Activated CD4-positive, CD25-positive, alpha-beta regulatory T cell treated with anti-CD3 and anti-CD28 coated beads, Interleukin-2, amount 50 U/mL, for 72 hours (primary cell): ENCODE data around the gene CDK2AP2.
"Not testable (repeated sequence)": the region's sequence is repeated elsewhere in the genome, so short reads cannot be mapped to it uniquely, and the experiment has no call there.

ENCODE experiments used
- DNase-seq: peaks from one replicate; pipeline ENCODE4 v3.0.0; 2021

CDK2AP2 gene

GRCh38 chr11:67507864-67508485, at the start of gene CDK2AP2:
Gene CDK2AP2, minus strand, starts transcription at chr11:67508162. Its CDS starts 80 bp downstream, at chr11:67508082.
- DNase-seq = peak; percentile 96

DNA sequence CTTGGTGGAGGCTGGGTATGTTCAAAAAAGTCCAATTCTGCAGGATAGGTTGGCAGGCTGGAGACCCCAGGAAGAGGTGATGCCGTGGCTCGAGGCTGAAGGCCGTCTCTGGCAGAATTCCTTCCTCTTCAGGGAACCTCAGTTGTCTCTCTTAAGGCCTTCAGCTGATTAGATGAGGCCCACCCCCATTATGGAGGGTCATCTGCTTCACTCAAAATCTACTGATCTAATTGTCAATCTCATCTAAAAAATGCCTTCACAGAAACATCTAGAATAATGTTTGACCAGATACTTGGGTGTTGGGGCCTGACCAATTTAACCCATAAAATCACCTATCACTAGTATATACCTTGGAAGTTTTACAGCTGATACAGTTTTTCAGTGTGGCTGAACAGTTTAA, 48.3 kb upstream of the CDK2AP2 start:
- no peak for DNase-seq

DNA sequence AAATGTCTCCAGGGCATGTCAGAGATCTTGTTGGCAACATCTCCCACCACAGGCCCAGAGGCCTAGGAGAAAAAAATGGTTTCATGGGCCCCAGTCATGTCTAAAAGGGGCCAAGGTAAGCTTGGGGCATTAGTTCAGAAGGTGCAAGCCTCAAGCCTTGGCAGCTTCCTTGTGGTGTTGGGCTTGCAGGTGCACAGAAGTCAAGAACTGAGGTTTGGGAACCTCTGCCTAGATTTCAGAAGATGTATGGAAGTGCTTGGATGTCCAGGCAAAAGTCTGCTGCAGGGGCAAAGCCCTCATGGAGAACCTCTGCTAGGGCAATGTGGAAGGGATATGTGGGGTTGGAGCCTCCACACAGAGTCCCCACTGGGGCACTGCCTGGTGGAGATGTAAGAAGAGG, 43.7 kb upstream of the CDK2AP2 start:
- DNase-seq = not testable (repeated sequence)

GRCh38 chr11:67551127-67551526, 43.2 kb upstream of the CDK2AP2 start:
- DNase-seq = no peak

DNA sequence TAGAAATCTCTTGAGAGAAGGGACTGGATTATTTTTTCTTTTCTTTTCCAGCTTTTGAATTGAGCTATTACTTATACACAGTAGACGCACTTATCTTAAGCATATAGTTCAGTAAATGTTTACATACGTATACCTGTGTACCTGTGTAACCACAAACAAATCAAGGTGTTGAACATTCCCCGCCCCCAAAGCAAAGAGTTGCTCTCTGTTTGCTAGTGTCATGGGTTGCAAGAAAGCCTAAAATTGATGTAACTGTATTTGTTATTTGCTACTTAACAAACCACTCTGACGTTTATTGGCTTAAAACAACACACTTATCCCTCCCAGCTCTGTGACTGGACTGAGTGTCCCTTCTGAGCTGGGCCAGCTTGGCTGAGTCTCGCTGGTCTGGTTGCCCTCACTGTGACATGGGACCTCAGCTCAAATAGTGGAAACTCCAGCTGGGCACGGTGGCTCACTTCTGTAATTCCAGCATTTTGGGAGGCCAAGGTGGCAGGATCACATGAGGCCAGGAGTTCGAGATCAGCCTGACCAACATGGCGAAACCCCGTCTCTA, 40.7 kb upstream of the CDK2AP2 start:
- no peak for DNase-seq

DNA sequence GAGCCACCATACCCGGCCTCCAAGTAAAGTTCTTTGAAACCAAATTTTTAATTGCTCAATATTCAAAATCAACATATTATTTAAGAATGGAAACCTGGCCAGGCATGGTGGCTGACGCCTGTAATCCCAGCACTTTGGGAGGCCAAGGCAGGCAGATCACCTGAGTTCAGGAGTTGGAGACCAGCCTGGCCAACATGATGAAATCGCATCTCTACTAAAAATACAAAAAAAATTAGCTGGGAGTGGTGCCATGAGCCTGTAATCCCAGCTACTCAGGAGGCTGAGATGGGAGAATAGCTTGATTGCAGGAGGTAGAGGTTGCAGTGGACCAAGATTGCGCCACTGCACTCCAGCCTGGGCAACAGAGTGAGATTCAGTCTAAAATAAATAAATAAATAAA, 40.1 kb upstream of the CDK2AP2 start:
- not testable (repeated sequence) for DNase-seq

DNA sequence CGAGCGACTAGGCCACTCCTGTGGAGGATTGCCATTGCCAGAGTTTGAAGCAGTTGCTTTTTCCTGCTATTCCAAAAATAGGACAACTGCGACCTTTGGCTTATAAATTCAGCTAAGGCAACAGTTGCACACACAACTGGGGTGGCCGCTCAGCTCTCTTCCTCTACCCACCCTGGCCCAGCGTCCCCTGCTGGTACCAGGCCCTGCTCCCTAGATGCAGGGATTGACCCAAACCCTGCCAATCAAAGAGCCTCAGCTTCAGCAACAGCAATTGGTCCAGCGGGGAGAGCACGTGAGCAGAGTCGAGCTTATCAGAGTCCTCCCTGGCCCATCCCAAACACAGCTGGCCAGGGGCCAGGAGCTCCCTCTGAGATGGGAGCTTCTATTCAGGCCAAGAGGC, 37.3 kb upstream of the CDK2AP2 start:
- no peak for DNase-seq

DNA sequence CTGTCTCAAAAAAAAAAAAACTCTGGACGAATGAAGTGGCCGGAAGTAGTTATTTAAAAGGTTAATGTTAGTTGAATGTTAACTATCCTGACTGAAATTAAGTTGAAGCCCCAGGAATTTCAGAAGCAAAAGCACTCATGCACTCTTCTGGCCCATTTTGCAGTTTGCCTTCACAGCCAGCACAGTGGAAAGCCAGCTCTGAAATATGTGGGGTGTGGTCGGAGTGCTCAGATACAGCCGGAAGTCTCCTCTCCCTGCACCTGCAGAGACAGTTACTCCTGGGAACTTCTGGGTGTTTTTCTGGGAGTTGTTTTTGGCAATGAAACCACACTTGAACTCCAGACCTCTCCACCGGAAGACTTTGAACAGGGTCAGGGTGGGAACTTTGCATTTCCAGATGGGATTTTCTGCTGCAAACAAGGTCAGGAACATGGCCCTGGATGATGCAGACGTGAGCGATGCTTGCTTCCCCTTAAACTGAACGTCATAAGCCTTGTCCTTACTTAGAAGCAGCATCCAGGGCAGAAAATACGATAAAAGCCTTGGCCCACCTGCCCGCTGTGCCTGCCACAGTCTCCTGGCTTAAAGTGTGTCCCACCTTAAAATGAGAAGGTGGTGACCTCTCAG, 36.8 kb upstream of the CDK2AP2 start:
- DNase-seq = no peak

GRCh38 chr11:67543585-67543984, 35.6 kb upstream of the CDK2AP2 start:
- no peak for DNase-seq

DNA sequence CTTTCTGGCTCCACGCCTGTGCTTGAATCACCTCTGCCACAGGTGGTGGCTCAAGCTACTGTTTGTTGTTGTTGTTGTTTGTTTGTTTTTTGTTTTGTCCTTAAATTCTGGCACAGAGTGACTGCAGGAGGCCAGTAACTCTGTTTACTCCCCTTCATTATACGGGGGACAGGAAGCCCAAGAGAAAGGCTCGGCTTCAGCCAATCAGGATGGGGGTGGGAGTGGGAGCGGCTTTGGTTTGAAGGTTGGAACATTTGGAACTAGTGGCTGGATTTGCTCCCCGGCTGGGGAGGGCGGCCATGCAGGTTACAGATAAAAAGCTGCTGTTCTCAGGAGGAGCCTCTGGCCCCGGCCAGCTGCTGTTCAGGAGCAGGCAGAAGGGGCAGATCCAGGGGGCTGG, 35.0 kb upstream of the CDK2AP2 start:
- DNase-seq = no peak

DNA sequence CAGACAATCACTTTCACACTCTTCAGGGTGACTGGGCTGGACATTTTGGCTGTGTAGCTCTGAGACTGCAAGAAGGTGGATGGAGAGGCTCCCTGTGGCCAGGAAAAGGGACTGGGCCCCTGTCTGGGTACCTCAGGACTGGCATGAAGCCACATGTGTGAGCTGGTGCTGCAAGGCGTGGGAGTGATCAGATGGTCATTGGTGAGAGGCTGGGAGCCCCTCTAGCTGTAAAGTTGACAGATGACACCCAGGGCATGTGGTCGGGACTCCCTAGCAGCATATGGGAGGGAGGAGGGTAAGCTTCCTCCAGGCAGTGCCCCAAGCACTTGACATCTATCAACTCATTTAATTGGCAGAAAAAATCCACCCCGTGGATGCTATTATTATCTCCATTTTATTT, 34.2 kb upstream of the CDK2AP2 start:
- DNase-seq = no peak

- no peak for DNase-seq
These were observed 33.2 kb upstream of the CDK2AP2 start for GRCh38 chr11:67541198-67541597.

- no peak for DNase-seq
These were observed 31.6 kb upstream of the CDK2AP2 start for GRCh38 chr11:67539550-67539949.

GRCh38 chr11:67538823-67539505, 31.0 kb upstream of the CDK2AP2 start:
- no peak for DNase-seq

- DNase-seq = no peak
These were observed 30.3 kb upstream of the CDK2AP2 start for GRCh38 chr11:67538306-67538705.

DNA sequence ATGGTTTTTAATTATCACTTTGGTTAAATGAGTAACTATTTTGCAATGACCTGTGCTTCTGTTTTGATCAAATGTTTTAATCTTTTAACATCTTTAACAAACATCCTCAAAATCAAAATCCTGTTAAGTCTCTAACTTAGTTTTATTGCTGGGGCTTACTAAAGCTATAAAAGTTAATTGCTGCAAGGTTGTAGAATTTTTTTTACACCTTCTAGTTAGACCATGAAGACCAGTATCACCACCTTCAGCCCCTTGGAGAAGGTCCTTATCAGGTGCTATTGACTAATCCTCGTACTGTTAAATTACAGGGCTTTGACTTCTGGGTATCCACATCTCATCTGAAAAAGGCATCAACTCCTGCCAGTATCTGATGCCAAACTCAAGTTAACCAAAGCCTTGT, 27.6 kb upstream of the CDK2AP2 start:
- DNase-seq = no peak

GRCh38 chr11:67534070-67534679, 26.2 kb upstream of the CDK2AP2 start:
- no peak for DNase-seq

DNA sequence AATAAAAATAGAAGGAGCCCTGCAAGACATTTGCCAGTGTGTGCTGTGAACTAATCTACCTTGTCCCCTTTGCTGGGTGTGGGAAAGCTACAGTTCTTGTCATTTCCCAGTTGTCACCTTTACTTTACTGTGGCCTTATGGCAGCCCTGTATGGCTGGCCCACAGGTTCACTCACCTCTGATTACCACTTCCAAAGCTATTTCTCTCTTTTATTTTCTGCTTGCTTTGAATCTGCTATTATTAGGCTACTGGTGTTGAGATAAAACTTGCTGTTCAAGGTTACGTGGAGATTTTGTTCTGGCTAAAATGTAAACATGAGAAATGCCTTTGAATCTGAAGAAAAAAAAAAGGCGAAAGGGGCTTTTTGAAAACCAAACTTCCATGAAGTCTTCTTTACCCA, 24.9 kb upstream of the CDK2AP2 start:
- no peak for DNase-seq

DNA sequence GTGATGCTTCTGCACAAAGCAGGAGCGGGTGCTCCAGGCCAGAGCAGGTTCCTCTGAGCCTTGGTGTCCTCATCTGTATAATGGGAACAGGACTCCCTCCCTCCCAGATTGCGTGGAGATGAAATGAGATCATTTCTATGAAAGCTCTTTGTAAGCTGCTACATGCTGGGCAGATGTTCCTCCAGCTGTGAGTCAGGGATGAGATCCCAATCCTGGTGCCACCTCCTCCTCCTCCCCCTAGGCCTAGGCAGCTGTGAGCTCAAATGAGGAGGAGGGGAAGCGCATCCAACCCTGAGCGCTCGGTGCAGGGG, 22.3 kb upstream of the CDK2AP2 start:
- no peak for DNase-seq

GRCh38 chr11:67528376-67528775, 20.4 kb upstream of the CDK2AP2 start:
- DNase-seq = no peak

DNA sequence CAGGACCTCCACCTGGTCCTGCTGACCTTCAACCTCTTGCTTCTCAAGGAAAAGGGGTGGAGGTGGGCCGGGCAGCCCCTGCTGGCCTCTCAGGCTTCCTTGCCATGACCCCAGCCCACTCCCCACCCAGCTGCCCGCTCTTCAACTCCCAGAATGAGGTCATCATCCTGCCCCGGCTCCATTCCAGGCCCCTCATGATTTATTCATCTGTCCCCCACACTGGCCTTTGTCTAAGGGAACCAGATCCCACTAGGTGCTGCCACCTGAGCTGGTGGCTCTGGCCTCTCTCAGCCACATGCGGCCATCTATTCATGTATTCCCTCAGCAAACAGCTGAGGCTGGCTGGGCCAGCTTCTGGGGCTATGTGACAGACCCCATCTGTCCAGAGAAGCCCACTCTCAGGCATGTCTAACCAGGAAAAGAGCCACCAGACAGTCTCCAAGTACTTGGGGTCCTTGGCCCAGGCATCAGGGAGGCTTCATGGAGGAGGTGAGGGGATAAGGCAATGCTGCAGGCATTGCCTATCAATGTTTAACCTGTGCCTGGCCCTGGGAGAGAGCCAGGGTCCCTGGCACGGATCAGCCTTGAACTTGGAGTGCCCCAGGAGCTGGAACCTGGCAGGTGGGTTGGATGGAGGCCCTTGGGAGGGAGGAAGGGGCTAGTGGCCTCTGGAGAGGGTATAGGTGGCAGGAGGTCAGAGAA, 17.5 kb upstream of the CDK2AP2 start:
- DNase-seq = no peak

- DNase-seq = no peak
These were observed 16.5 kb upstream of the CDK2AP2 start for GRCh38 chr11:67524480-67524808.
